Endothelial cell of umbilical vein (primary cell): Measurements from ENCODE around the gene SPRED2. TPM values are rescaled to one million over a fixed set of nuclear protein-coding genes. Genes with fewer than 3 reads are reported as not detected.

ENCODE experiments used
- BruUV-seq: library from RNA; stranded (reverse); fragments of 400-500 nt; replicated peaks from 2 replicates; lab custom pipeline; 2021; lab: Mats Ljungman, UMichigan
- CTCF ChIA-PET: fragments of 300-600, 350-600 bp; sonication (Branson Sonifier 250); formaldehyde crosslinking; loops from one replicate; lab custom pipeline; 2021; ENCODE audit warnings: antibody characterized with exemption, inconsistent platforms; lab: Charles Lee
- POLR2A ChIA-PET: fragments of 300-600, 350-600 bp; sonication (Branson Sonifier 250); formaldehyde crosslinking; loops from one replicate; lab custom pipeline; 2021; ENCODE audit warnings: antibody characterized with exemption, inconsistent platforms; lab: Charles Lee
- DNase-seq: peaks from one replicate; pipeline ENCODE4 v3.0.0-alpha.2; 2011; ENCODE audit warnings: low read depth, low spot score
- FAIRE-seq: peaks from 2 replicates; lab custom pipeline; 2011; peaks lifted over from hg19 to GRCh38; lab: Jason Lieb, UNC
- H2AFZ ChIP-seq: 2 replicates; pipeline ENCODE4 v1.6.0; 2012; ENCODE audit warnings: low read depth, low read length, control low read depth, inconsistent platforms
- H3K27ac ChIP-seq: 2 replicates; pipeline ENCODE4 v1.5.1; 2011; ENCODE audit warnings: low read depth, mild to moderate bottlenecking, control low read depth, low read length, moderate library complexity; ENCODE audit not compliant: insufficient read depth
- H3K27me3 ChIP-seq, 2 experiments: 2 replicates each; pipeline versions ENCODE4 v1.6.0 to v1.6.1; 2011; ENCODE audit warnings: low read length in 2 of 2, mixed read lengths in 1 of 2; ENCODE audit not compliant: control insufficient read depth in 2 of 2, insufficient read depth in 2 of 2
- H3K36me3 ChIP-seq, 2 experiments: 2 replicates in 1 of 2; 3 replicates in 1 of 2; pipeline ENCODE4 v1.5.1; 2011; ENCODE audit warnings: low read length in 2 of 2, mild to moderate bottlenecking in 1 of 2, moderate library complexity in 1 of 2; ENCODE audit not compliant: control insufficient read depth in 2 of 2, insufficient read depth in 2 of 2; ENCODE audit errors: extremely low read depth in 1 of 2
- H3K4me1 ChIP-seq: 3 replicates; pipeline ENCODE4 v1.5.1; 2011; ENCODE audit warnings: mild to moderate bottlenecking, low read length; ENCODE audit not compliant: control insufficient read depth, insufficient read depth; ENCODE audit errors: extremely low read depth
- H3K4me2 ChIP-seq: 2 replicates; pipeline ENCODE4 v1.6.1; 2011; ENCODE audit warnings: low read length, control low read depth, mixed read lengths; ENCODE audit not compliant: insufficient read depth
- H3K4me3 ChIP-seq, 3 experiments: fragments of 200-600 bp in 1 of 3; sonication (generic), shearing (Covaris generic) in 1 of 3; replicated peaks in 1 of 3; 2 replicates each; pipeline ENCODE4 v1.5.1; 2011 to 2016; ENCODE audit warnings: control low read depth in 3 of 3, low read length in 3 of 3, mild to moderate bottlenecking in 2 of 3, inconsistent platforms in 1 of 3, low read depth in 1 of 3, moderate library complexity in 1 of 3; ENCODE audit not compliant: insufficient read depth in 1 of 3
- H3K79me2 ChIP-seq: 2 replicates; pipeline ENCODE4 v1.6.0; 2012; ENCODE audit warnings: low read length, inconsistent platforms; ENCODE audit not compliant: control insufficient read depth, insufficient read depth
- H3K9ac ChIP-seq: replicated peaks from 2 replicates; pipeline ENCODE3; 2011; ENCODE audit warnings: low read length, control low read depth; ENCODE audit not compliant: insufficient read depth; ENCODE audit errors: extremely low read depth
- H3K9me1 ChIP-seq: replicated peaks from 3 replicates; pipeline ENCODE4 v1.6.0; 2011; ENCODE audit warnings: mild to moderate bottlenecking, low read length; ENCODE audit not compliant: control insufficient read depth, insufficient read depth; ENCODE audit errors: extremely low read depth
- H3K9me3 ChIP-seq: replicated peaks from 2 replicates; pipeline ENCODE4 v1.5.1; 2012; ENCODE audit warnings: low read length, inconsistent platforms; ENCODE audit not compliant: control insufficient read depth, insufficient read depth
- H4K20me1 ChIP-seq: replicated peaks from 2 replicates; pipeline ENCODE3; 2011; ENCODE audit warnings: mild to moderate bottlenecking, low read length; ENCODE audit not compliant: control insufficient read depth, insufficient read depth; ENCODE audit errors: extremely low read depth
- EZH2 ChIP-seq: IDR thresholded peaks from 2 replicates; pipeline ENCODE4 v1.6.1; 2012; ENCODE audit warnings: borderline replicate concordance, low read depth, mild to moderate bottlenecking, moderate library complexity, low read length, inconsistent platforms; ENCODE audit not compliant: severe bottlenecking
- FOS ChIP-seq: IDR thresholded peaks from 2 replicates; pipeline ENCODE4 v1.6.1; 2011; ENCODE audit warnings: mild to moderate bottlenecking, low read length, moderate library complexity, borderline replicate concordance; ENCODE audit not compliant: insufficient read depth
- JUN ChIP-seq: IDR thresholded peaks from 2 replicates; pipeline ENCODE4 v1.6.1; 2011; ENCODE audit warnings: borderline replicate concordance, low read depth; ENCODE audit not compliant: insufficient read length, insufficient read depth
- POLR2A ChIP-seq: IDR thresholded peaks from 2 replicates; pipeline ENCODE4 v1.6.1; 2012; ENCODE audit warnings: low read depth, mild to moderate bottlenecking, control low read depth, low read length
- POLR2AphosphoS5 ChIP-seq: IDR thresholded peaks from 2 replicates; pipeline ENCODE4 v1.6.1; 2012; ENCODE audit warnings: low read depth, mild to moderate bottlenecking, control low read depth, low read length, moderate library complexity; ENCODE audit not compliant: insufficient read depth
- dilution Hi-C: fragments of 300-500 bp; cut with MboI; formaldehyde crosslinking; loops from one replicate; pipeline ENCODE4 v1.15.0; 2019; ENCODE audit warnings: low sequenced_read_pairs; ENCODE audit not compliant: extremely low pct_ligation_motif_present
- intact Hi-C: fragments of 100-400 bp; cut with micrococcal nuclease; formaldehyde crosslinking; loops from one replicate; pipeline ENCODE4 v1.10.0; 2022
- polyA plus RNA-seq, 4 experiments: library from polyadenylated mRNA; depleted of rRNA in 3 of 4; stranded (reverse) in 3 of 4; unstranded in 1 of 4; fragments of >200 nt; gene quantifications; 2 replicates each; pipeline versions ENCODE4 v1.2.1 to v1.2.3, GENCODE V29; 2011 to 2012; ENCODE audit warnings: missing spikeins in 1 of 4
- total RNA-seq: library from RNA; stranded (reverse); gene quantifications from 2 replicates; pipeline ENCODE4 v1.2.3, GENCODE V29; 2021
- TF ChIP-seq, protein P1 (sequence below): IDR thresholded peaks from 2 replicates; pipeline ENCODE4 v1.6.1; 2011; ENCODE audit not compliant: insufficient read depth, insufficient read length

SPRED2 gene
- total and polyA plus RNA-seq, 2 donors (not counting 3 experiments of a cell fraction or from before 2014, with no cell fraction given) = 3.6 to 9.6 TPM

DNA sequence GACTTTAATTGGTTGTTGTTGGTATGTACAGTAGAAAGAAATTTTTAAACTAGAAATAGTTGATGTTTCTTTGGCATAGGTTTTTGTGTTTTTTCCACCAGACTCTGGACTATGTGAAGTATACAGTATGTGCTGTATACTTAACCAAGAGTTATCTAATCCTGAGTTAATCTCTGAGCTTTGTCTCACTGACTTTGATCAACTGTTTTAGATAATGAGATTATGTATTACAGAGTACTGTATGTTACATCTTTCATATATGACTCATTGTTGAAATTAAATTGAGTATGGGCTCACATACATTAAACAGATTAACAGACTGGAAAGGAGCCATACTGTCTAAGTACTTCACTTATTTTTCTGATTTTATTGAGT, 166.7 kb downstream of the SPRED2 start:
- no peak overlapping the region for H3K4me3 ChIP-seq
- H3K79me2 ChIP-seq = peaks cover 21% of the 10 kb centered on the region
- no peak overlapping the region for H3K27ac ChIP-seq
- no peak overlapping the region for H3K9ac ChIP-seq
- no peak for DNase-seq
- no peaks in the 10 kb centered on the region for H3K27me3 ChIP-seq
- peaks cover 17 to 20% of the 10 kb centered on the region in 2 experiments for H3K36me3 ChIP-seq
- TF ChIP-seq, protein P1, sequence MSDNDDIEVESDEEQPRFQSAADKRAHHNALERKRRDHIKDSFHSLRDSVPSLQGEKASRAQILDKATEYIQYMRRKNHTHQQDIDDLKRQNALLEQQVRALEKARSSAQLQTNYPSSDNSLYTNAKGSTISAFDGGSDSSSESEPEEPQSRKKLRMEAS = no peak
- no peak for TF ChIP-seq JUN
- TF ChIP-seq FOS = no peak
- no peak for TF ChIP-seq POLR2AphosphoS5
- TF ChIP-seq EZH2 = no peak
- no peak for TF ChIP-seq POLR2A
- intact Hi-C loops (loop anchor here (1.0 kb wide), 4 partner anchors 10 to 308 kb away; no protein-coding TSS in a partner anchor), dilution Hi-C loops (no loop called here)
- H2AFZ ChIP-seq = no peak overlapping the region
- FAIRE-seq = no peak
- peaks cover 17% of the 10 kb centered on the region for H4K20me1 ChIP-seq
- no peaks in the 10 kb centered on the region for H3K9me3 ChIP-seq
- BruUV-seq = no TSS peak
- ChIA-PET CTCF (interaction anchor here (0.6 to 4.3 kb wide), 37 partner anchors 10 to 311 kb away, joined by 3 to 62 read pairs (median 4); partner anchors contain the start of gene SPRED2), POLR2A (no interaction called here)
- H3K4me1 ChIP-seq = peaks cover 2% of the 10 kb centered on the region
- H3K4me2 ChIP-seq = no peak overlapping the region
- H3K9me1 ChIP-seq = no peaks in the 10 kb centered on the region
